ENCODE measurements around the gene OGFOD3. TPM values are rescaled to one million over a fixed set of nuclear protein-coding genes. Genes with fewer than 3 reads are reported as not detected.

Gene OGFOD3
- total RNA-seq, 1 experiment from 2014 or later, result 68.3 TPM

DNA sequence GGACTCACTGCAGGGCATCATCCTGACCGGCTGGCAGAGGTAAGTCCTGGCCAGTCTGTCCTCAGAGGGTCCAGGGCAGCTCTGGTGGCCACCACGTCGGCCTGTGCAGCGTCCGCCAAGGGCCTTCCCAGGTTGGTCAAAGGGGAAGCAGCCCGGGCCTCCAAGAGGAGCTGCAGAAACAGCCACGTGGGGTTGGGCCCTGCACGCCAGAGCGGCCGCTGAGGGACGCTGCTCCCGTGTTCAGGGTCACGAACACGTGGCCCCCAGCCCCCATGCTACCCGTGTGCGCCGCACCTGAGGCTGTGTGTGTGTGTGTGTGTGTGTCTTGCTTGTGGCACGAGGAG lies 18.9 kb upstream of the OGFOD3 start:
- in situ Hi-C loops (cut with HindIII; ENCODE audit: low pct_unique_long_range_greater_than_20kb, low sequenced_read_pairs), result no loop called here
- DNase-seq (ENCODE audit: low read depth), result no peak

DNA sequence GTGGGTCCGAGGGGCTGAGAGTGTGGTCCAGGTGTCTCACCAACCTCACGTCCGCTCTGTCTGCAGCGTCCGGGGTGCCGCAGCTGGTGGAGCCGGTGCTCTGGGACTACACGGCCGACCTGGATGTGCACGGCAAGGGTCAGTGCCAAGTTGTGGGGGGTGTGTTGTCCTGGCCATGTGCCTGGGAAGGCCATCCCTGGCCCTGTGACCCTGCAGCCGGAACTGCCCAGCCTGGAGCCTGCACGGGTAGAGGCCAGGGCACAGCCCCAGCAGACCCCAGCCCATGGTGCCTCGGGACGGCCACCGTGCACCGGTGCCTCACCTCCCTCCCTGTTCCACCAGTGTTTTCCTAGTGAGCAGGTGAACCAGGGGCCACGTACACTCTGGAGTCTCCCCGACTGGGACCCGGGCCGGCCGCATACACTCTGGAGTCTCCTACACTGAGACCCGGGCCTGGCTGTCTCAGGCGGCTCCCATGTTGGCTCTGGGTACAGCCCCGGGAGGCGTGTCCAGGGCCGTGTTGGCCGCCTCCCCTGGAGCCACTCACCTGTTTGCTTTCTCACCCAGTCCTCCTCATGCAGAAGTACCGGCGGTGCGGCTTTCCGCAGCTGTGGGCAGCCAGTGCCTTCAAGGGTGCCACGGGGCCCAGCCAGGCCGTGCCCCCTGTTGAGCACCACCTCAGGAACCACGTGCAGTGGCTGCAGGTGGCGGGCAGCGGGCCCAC lies 18.4 kb upstream of the OGFOD3 start:
- in situ Hi-C loops (cut with HindIII; ENCODE audit: low pct_unique_long_range_greater_than_20kb, low sequenced_read_pairs), result no loop called here
- no peak for DNase-seq (ENCODE audit: low read depth)

DNA sequence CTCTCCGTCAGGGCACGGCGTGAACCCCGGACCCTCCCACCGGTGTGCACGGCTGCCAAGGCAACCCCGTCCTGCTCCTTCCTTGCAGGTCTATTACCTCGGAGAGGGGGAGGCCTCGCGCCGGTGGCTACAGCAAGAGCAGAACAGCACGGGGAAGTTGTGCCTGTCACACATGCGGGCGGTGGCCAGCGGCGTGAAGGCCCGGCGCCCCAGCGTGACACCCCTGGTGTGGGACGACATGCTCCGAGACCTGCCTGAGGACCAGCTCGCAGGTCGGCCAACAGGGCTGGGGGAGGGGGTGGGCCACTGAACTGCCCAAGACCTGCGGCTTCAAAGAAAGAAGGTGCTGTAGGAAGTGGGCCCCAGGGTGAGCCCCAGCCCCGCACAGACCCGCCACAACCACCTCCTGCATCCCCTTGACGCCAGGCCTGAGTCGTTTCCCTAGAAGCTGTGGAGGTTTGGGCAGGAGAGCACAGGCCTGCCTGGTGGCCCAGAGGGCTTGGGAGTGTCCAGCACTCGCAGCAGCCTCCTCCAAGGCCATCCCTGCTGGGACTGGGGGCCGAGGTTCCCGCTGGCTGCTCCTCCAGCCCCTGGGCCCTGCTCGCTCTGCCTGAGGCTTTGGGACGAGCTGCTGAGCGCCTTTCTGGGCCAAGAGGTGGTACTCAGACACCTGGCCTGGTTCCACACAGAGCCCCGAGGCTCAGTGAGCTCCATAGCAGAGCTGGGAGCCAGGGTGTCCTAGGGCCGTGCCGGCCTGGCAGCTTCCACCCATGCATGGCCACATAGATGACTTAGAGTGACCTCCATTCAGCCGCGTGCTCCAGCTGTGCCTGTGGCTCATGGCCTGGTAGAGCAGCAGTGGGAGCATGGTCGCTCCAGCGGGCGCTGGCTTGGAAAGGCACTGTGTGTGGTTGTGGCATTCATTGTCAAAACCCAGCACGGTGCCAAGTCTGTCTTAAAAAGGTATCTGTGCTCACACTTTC lies 17.5 kb upstream of the OGFOD3 start:
- in situ Hi-C loops (cut with HindIII; ENCODE audit: low pct_unique_long_range_greater_than_20kb, low sequenced_read_pairs), result no loop called here
- peak; percentile 27 for DNase-seq (ENCODE audit: low read depth)

DNA sequence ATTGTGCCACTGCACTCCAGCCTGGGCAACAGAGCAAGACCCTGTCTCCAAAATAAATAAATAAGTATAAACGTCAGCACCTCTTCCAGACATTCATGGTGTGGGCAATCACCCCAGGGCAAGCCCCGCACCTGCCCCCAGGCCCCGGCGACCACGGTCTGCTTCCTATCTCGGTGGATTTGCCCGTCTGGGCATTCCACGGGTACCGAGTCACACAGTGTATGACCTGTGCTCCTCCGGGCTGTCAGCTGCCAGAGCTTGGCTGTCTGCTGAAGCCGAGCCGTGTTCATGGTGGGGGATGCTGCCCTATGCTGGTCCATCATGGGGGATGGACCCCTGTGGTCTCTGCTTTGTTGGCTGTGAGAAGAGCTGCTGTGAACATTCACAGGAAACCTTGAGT lies 16.7 kb upstream of the OGFOD3 start:
- in situ Hi-C loops (cut with HindIII; ENCODE audit: low pct_unique_long_range_greater_than_20kb, low sequenced_read_pairs), result no loop called here
- DNase-seq (ENCODE audit: low read depth), result no peak

DNA sequence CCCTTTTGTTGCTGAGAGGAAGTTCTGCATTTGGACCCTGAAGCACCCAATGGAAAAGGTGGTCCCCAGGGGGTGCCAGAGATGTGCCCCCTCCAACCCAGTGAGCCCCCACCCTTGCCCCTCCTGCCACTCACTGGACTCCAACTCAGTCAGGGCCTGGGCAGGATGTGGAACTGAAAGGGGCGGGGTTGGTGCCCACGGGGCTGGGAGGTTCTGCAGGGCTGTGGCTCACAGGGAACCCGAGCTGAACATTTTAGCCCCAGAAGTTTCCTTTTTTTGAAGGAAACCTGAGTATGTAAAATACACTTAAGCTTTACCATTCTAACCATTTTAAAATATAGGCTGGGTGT lies 15.8 kb upstream of the OGFOD3 start:
- DNase-seq (ENCODE audit: low read depth), result no peak
- in situ Hi-C loops (cut with HindIII; ENCODE audit: low pct_unique_long_range_greater_than_20kb, low sequenced_read_pairs), result no loop called here

DNA sequence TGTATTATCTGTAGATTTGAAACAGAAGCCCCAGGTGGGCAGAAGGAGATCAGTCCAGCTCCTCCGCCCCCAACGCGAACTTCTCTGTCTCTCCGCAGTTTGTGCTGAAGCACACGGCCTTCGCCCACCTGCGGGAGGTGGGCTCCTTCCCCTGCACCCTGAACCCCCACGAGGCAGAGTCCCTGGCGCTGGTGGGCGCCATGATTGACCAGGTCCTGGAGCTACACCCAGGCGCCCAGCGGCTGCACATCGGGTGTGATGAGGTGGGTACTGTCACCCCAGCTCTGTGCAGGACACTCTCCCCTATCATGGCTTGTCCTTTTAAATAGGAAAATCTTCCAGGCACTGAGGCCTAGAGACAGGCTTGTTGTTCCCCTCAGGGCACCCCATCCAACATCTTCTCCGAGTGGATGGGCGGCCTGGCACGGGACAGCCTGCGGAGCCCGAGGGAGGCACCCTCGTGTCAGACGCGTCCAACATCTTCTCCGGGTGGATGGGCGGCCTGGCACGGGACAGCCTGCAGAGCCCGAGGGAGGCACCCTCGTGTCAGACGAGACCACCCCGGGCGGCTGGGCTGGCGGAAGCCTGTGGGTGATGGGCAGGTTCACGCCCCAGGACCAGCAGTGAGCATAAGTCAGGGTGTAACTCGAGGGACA lies 15.3 kb upstream of the OGFOD3 start:
- DNase-seq (ENCODE audit: low read depth), result no peak
- in situ Hi-C loops (cut with HindIII; ENCODE audit: low pct_unique_long_range_greater_than_20kb, low sequenced_read_pairs), result no loop called here

DNA sequence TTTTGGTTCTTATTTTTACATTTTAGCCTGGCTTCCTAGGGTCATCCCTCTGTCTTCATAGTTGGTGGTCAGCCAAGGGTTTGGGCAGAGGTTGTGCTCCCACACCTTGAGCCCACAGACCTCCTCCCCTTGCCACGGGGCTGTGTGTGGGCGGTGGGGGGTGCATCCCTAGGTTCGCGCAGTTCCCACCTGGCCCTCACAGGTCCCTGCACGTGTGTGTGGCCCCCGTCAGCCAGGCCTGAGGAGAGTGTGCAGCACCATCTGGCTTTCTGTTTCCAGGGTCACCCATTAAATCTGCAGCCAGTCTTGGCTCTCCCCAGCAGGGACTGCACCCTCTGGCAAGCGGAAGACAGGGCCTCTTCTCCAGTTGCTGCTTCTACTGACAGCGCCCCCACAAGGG lies 13.6 kb upstream of the OGFOD3 start:
- in situ Hi-C loops (cut with HindIII; ENCODE audit: low pct_unique_long_range_greater_than_20kb, low sequenced_read_pairs), result no loop called here

DNA sequence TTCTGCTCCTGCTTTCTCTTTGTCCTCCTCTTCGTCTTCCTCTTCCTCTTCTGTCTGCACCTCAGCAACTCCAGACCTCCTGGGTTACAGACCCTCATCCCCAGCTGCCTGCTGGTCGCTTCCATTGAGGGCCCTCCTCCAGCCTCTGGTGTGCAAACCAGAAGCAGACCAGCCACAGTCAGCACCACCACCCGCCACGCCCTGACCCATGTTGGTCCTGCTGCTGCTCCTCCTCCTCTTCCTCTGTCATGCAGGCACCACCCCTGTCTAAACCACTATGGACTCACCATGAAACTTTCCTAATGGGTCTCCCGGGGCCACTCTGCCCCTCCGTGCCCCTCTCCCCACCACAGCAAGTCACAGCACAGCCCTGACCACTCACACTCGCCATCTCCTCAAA lies 11.4 kb upstream of the OGFOD3 start:
- in situ Hi-C loops (cut with HindIII; ENCODE audit: low pct_unique_long_range_greater_than_20kb, low sequenced_read_pairs), result no loop called here
- no peak for DNase-seq (ENCODE audit: low read depth)

More for the DNA sequence above, 13.6 kb upstream of the OGFOD3 start:
- DNase-seq (ENCODE audit: low read depth), result no peak

DNA sequence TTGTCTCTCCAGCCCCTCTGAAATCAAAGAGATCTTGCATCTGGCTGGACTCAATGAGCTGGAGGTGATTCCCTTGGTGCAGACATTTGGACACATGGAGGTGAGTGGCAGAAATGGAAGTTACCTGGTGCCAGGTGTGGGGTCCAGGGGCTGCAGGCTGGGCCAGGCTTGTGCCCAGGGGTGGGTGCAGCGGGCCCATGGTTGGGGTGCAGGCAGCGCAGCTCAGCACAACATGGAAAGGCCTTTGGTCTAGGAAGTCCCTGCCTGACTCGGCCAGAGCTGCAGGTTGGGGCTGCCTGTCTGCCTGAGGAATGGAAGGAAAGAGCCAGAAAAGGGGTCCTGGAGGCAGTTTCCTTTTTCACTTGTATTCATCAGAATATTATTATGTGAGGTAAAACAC lies 10.2 kb upstream of the OGFOD3 start:
- no peak for DNase-seq (ENCODE audit: low read depth)
- in situ Hi-C loops (cut with HindIII; ENCODE audit: low pct_unique_long_range_greater_than_20kb, low sequenced_read_pairs), result no loop called here

DNA sequence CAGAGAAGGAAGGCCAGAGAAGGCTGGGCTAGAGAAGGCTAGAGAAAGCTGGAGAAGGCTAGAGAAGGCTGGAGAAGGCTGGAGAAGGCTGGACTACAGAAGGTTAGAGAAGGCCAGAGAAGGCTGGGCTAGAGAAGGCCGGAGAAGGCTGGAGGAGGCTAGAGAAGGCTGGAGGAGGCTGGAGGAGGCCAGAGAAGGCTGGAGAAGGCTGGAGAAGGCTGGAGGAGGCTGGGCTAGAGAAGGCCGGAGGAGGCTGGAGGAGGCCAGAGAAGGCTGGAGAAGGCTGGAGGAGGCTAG lies 6.4 kb upstream of the OGFOD3 start:
- no peak for DNase-seq (ENCODE audit: low read depth)
- in situ Hi-C loops (cut with HindIII; ENCODE audit: low pct_unique_long_range_greater_than_20kb, low sequenced_read_pairs), result no loop called here

DNA sequence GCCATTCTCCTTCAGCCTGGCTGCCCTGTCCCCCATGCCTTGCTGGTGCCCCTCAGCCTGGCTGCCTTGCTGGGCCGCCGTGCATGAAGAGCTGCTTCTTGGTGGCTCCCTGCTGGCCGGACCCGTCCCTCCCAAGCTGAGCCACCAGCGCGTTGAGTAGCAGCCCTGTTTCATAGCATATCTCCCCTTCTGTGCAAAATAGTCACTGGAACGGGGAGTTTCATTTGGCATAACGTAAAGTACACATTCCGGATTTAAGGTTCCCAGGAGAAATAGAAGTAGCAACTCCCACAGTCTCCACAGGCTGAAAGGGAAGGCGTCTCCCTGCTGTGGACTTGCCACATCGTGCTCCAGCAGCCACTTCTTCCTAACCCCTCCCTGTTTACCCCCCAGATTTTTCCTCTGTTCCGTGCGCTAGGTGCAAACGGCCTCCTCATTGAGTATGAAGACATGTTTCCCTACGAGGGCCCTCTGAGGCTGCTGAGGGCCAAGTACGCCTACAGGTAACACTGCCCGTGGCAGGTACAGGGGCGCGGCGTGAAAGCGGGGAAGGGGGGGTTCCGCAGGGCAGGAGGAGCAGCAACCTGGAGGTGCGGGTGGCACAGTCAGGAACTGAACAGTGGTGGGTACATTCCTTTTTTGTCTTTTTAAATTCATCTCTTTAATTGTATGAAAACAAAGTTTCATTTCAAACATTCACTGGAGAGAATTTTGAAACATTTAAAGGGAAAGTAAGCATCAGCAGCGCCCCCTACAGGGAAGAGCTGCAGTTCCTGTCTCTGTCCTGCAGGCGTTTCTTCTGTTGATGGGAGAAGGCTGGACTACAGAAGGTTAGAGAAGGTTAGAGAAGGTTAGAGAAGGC lies 5.8 kb upstream of the OGFOD3 start:
- in situ Hi-C loops (cut with HindIII; ENCODE audit: low pct_unique_long_range_greater_than_20kb, low sequenced_read_pairs), result no loop called here
- DNase-seq (ENCODE audit: low read depth), result no peak

DNA sequence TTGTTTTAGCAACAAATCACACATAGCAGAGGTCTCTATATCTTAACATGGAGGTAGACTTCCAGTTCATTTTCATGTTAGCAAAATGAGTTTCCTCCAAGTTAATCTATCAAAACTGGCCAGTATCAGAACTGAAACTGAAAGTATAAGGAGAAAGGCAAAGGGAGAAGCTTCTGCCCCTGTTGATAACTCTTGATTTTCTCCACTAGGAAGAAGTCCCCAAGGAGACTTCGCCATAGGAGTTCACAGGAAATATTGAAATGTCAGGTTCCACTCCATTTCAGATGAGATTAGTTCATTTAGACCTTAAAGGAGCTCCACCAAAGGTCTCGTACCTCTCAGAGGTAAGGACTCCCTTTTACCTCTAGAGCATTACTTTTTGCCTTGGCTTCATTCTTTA lies 1.2 kb upstream of the OGFOD3 start:
- in situ Hi-C loops (cut with HindIII; ENCODE audit: low pct_unique_long_range_greater_than_20kb, low sequenced_read_pairs), result loop anchor here (10.0 kb wide), 1 partner anchor 115 kb away; no protein-coding TSS in a partner anchor
- no peak for DNase-seq (ENCODE audit: low read depth)

DNA sequence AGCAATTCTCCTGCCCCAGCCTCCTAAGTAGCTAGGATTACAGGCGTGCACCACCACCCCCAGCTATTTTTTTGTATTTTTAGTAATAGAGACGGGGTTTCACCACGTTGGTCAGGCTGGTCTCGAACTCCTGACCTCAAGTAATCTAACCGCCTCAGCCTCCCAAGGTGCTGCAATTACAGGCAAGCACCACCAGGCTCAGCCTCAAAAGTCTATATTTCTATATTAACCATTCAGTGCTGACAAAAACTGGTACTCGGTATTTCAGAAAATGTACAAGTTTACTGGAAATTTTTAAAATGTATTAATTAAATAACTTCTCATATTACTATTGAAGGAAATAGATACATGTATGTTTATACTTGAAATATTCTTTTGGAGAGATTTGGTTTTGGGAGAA lies 1.6 kb downstream of the OGFOD3 start:
- in situ Hi-C loops (cut with HindIII; ENCODE audit: low pct_unique_long_range_greater_than_20kb, low sequenced_read_pairs), result loop anchor here (10.0 kb wide), 1 partner anchor 118 kb away; no protein-coding TSS in a partner anchor
- DNase-seq (ENCODE audit: low read depth), result no peak

DNA sequence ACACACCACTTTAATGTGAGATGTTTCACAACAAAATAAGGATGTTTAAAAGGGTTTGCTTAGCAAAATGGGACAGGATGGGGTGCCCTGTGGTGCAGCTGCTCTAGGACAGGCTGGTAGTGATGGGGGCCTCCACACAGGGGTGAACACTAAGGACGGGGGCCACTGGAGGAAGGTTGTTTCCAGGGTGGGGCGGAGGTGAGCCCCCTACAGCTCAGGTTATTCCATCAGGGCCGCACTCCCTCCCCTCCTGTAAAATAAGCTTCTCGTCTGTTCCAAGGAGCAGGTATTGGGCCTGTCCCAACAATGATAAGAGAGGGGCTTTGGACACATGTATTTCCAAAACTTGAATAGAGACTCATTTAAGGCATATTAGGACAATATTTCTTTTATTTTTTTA lies 2.1 kb downstream of the OGFOD3 start:
- in situ Hi-C loops (cut with HindIII; ENCODE audit: low pct_unique_long_range_greater_than_20kb, low sequenced_read_pairs), result loop anchor here (10.0 kb wide), 1 partner anchor 119 kb away; no protein-coding TSS in a partner anchor
- no peak for DNase-seq (ENCODE audit: low read depth)

DNA sequence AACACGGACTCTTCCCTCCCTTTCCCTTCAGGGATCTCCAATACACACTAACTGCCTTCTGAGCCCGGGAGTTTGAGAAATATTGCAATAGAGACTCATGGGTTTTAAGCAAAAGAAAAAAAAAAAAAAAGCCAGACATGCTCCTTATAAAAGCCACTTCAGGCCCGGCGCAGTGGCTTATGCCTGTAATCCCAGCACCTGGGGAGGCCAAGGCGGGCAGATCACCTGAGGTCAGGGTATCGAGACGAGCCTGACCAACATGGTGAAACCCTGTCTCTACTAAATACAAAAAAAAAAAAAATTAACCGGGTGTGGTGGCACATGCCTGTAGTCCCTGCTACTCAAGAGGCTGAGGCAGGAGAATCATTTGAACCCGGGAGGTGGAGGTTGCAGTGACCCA lies 2.6 kb downstream of the OGFOD3 start:
- in situ Hi-C loops (cut with HindIII; ENCODE audit: low pct_unique_long_range_greater_than_20kb, low sequenced_read_pairs), result loop anchor here (10.0 kb wide), 1 partner anchor 119 kb away; no protein-coding TSS in a partner anchor

DNA sequence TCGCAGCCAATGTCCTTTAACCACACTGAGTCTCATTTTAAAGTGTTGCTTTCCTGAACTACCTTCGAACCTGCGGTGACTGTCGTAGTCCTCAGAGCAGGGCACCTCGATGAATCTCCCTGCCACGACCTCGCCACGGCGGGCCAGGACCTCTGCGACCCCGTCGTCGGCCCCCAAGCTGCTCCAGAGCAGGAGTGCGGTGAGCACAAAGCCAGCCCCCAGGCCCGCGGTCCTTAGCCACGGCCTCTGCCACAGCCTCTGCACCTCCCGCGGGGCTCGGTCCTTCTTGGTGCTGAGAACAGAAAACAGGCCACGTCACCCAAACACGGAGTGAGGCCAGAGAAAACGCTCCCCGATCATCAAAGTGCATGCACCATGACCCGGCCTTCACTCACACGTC lies 3.0 kb downstream of the OGFOD3 start:
- DNase-seq (ENCODE audit: low read depth), result no peak
- in situ Hi-C loops (cut with HindIII; ENCODE audit: low pct_unique_long_range_greater_than_20kb, low sequenced_read_pairs), result loop anchor here (10.0 kb wide), 1 partner anchor 119 kb away; no protein-coding TSS in a partner anchor

More for the DNA sequence above, 2.6 kb downstream of the OGFOD3 start:
- no peak for DNase-seq (ENCODE audit: low read depth)

DNA sequence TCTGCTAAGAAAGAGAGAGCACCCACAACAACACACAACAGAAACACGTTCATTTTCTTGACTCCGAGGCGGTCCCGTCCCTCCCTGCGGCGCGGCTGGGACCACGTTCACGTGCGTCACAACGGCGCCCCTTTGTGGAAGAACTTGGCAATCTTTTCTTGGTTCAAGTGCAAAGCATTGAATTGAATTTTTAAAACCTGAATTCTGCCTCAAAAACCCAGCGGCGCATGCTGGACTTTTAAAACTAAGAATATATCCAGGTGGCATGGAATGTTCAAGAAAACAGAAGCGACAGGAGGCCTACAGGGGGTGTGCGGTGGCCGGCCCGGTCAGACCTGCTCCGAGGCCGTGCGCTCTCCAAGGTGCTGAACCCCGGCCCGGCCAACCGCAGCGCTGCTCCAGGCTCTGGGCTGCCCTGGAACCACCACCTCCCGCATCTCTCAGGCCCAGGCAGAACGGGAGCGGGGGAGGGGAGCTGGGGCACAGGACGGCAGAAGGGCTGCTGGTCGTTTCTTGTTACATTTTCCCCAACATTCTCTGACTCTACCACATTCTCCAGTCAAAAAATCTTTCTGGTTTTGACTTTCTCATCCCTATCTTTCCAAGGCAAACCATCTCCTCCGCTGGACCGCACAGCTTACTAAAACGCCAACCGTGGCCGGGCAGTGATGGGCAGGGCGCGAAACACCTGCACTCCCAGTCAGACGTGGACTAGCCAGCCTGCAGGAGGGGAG lies 3.7 kb downstream of the OGFOD3 start:
- DNase-seq (ENCODE audit: low read depth), result peak; percentile 72
- in situ Hi-C loops (cut with HindIII; ENCODE audit: low pct_unique_long_range_greater_than_20kb, low sequenced_read_pairs), result loop anchor here (10.0 kb wide), 1 partner anchor 120 kb away; no protein-coding TSS in a partner anchor
